Activated CD4-positive, alpha-beta T cell treated with anti-CD3 and anti-CD28 coated beads for 48 hours (primary cell): ENCODE results near the gene AATF.

Source experiments
- DNase-seq: peaks from one replicate; pipeline ENCODE4 v3.0.0-alpha.2; 2020

The AATF gene

GRCh38 chr17:36948717-36949460, at the start of gene AATF:
Gene AATF, plus strand, starts transcription at chr17:36948954. Its CDS starts 172 bp downstream, at chr17:36949126.
- DNase-seq = peak; percentile 98

GRCh38 chr17:36899250-36900159, 49.2 kb upstream of the AATF start:
- no peak for DNase-seq

GRCh38 chr17:36900160-36900512, 48.6 kb upstream of the AATF start:
- no peak for DNase-seq

GRCh38 chr17:36901506-36901905, 47.2 kb upstream of the AATF start:
- no peak for DNase-seq

GRCh38 chr17:36907407-36907806, 41.3 kb upstream of the AATF start:
- no peak for DNase-seq

- no peak for DNase-seq
These were observed 38.2 kb upstream of the AATF start for GRCh38 chr17:36910513-36910912.

- DNase-seq = no peak
These were observed 37.8 kb upstream of the AATF start for GRCh38 chr17:36911001-36911400.

- DNase-seq = no peak
These were observed 35.6 kb upstream of the AATF start for GRCh38 chr17:36913132-36913531.

GRCh38 chr17:36918211-36918691, 30.5 kb upstream of the AATF start:
- DNase-seq = no peak

GRCh38 chr17:36919407-36919968, 29.3 kb upstream of the AATF start:
- no peak for DNase-seq

- DNase-seq = peak; percentile 53
These were observed 28.4 kb upstream of the AATF start for GRCh38 chr17:36920032-36921005.

GRCh38 chr17:36921095-36921851, 27.5 kb upstream of the AATF start:
- DNase-seq = peak; percentile 86

- no peak for DNase-seq
These were observed 26.6 kb upstream of the AATF start for GRCh38 chr17:36922175-36922574.

GRCh38 chr17:36923814-36924221, 24.9 kb upstream of the AATF start:
- no peak for DNase-seq

- no peak for DNase-seq
These were observed 22.5 kb upstream of the AATF start for GRCh38 chr17:36926226-36926625.

- no peak for DNase-seq
These were observed 22.1 kb upstream of the AATF start for GRCh38 chr17:36926701-36927100.

- DNase-seq = no peak
These were observed 20.0 kb upstream of the AATF start for GRCh38 chr17:36928471-36929345.

- no peak for DNase-seq
These were observed 18.7 kb upstream of the AATF start for GRCh38 chr17:36929851-36930582.

GRCh38 chr17:36930583-36930900, 18.2 kb upstream of the AATF start:
- DNase-seq = no peak

- no peak for DNase-seq
These were observed 17.6 kb upstream of the AATF start for GRCh38 chr17:36931096-36931696.
